GM12865 (cell line): ENCODE data around the gene IL17RA.

ENCODE experiments used
- DNase-seq: peaks from one replicate; pipeline ENCODE4 v3.0.0; 2010; ENCODE audit warnings: low read depth
- H3K4me3 ChIP-seq: 2 replicates; pipeline ENCODE4 v1.5.1; 2011; ENCODE audit warnings: mild to moderate bottlenecking, low read depth, low read length, control low read depth
- TF ChIP-seq, protein P1 (sequence below): IDR thresholded peaks from 2 replicates; pipeline ENCODE4 v1.5.1; 2011; ENCODE audit warnings: low read length, control low read depth, low read depth, inconsistent platforms; ENCODE audit not compliant: insufficient read depth; ENCODE audit errors: missing control alignments

The IL17RA gene

GRCh38 chr22:17115945-17116565 is 31.3 kb downstream of the IL17RA start:
- TF ChIP-seq, protein P1, sequence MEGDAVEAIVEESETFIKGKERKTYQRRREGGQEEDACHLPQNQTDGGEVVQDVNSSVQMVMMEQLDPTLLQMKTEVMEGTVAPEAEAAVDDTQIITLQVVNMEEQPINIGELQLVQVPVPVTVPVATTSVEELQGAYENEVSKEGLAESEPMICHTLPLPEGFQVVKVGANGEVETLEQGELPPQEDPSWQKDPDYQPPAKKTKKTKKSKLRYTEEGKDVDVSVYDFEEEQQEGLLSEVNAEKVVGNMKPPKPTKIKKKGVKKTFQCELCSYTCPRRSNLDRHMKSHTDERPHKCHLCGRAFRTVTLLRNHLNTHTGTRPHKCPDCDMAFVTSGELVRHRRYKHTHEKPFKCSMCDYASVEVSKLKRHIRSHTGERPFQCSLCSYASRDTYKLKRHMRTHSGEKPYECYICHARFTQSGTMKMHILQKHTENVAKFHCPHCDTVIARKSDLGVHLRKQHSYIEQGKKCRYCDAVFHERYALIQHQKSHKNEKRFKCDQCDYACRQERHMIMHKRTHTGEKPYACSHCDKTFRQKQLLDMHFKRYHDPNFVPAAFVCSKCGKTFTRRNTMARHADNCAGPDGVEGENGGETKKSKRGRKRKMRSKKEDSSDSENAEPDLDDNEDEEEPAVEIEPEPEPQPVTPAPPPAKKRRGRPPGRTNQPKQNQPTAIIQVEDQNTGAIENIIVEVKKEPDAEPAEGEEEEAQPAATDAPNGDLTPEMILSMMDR = no peak
- no peak overlapping the region for H3K4me3 ChIP-seq
- no peak for DNase-seq

GRCh38 chr22:17116572-17117330 is 32.0 kb downstream of the IL17RA start:
- no peak for DNase-seq
- H3K4me3 ChIP-seq = no peak overlapping the region
- TF ChIP-seq, protein P1 = no peak

- H3K4me3 ChIP-seq = no peak overlapping the region
- DNase-seq = no peak
- TF ChIP-seq, protein P1 = no peak
These were observed 32.6 kb downstream of the IL17RA start for GRCh38 chr22:17117400-17117799.

- TF ChIP-seq, protein P1 = no peak
- peak; percentile 40 for DNase-seq
- H3K4me3 ChIP-seq = no peak overlapping the region
These were observed 33.1 kb downstream of the IL17RA start for GRCh38 chr22:17117890-17118289.

DNA sequence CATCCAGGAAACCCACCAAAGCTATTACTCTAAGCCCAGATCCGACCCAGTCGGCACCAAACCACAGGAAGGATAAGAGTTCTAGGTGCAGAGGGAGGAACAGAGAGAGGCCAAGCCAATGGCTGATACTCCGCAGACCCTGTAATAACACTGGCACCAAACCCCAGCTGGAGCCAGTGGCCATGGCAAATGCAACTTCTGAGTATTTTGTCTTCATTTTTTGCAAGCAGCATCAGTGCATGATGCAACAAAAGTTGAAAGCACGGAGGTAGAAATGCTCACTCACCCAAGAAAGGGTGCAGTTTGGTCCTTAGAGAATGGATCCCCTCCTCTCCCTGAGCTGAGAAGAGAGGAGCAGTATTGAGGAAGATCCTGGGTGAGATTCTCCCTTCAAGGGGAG is 33.5 kb downstream of the IL17RA start:
- DNase-seq = no peak
- TF ChIP-seq, protein P1 = no peak
- no peak overlapping the region for H3K4me3 ChIP-seq

DNA sequence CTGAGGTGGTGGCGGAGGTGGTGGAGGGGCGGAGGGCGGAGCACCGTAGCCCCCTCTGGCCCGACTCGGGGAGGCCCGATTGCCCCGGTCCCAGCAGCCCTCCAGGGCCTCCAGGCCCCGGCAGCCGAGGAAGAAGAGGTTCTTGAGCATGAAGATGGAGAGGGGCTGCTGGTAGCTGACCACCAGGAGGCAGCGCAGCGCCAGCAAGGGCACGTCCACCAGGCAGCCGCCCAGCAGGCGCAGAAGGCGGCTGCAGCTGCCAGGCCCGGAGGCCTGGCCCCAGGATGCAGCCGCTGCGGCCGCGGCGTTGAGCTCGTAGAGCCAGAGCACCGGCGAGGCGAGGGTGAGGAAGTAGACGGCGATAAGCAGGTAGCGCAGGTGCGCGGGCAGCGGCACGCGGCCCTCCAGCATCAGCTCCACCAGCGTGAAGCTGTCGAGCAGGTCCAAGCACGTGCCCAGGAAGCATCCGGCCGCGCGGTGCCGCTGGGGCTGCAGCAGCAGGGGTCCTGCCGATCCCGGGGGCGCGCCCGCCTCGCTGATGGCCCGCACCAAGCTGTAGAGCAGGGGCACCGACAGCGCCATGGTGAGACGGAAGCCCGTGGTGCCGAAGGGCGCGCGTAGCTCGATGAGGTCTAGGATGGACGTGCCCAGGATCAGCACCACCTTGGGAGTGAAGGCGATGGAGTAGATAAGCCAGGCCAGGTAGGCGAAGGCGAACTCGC is 34.8 kb downstream of the IL17RA start:
- no peak overlapping the region for H3K4me3 ChIP-seq
- TF ChIP-seq, protein P1 = peak; percentile 35
- peak; percentile 35 for DNase-seq
